IMR-90 (cell line): ENCODE data around the gene PKP4. TPM values are rescaled to one million over a fixed set of nuclear protein-coding genes. Genes with fewer than 3 reads are reported as not detected.

ENCODE experiments used
- ATAC-seq: fragments of 200-7000 bp; cut with Tn5 transposase; 2 replicates; pipeline ENCODE4 v1.9.1; 2020; ENCODE audit warnings: low read depth, mild to moderate bottlenecking, moderate library complexity
- BruUV-seq: library from RNA; stranded (reverse); fragments of 400-500 nt; replicated peaks from 2 replicates; lab custom pipeline; 2021; lab: Mats Ljungman, UMichigan
- CTCF ChIA-PET: fragments of 300-600 bp; formaldehyde crosslinking; extraction: SDS; loops from one replicate; lab custom pipeline; 2021; ENCODE audit warnings: antibody characterized with exemption; lab: Yijun Ruan, JAX
- POLR2A ChIA-PET: fragments of 300-600 bp; sonication (Branson Sonifier 250); formaldehyde crosslinking; loops from one replicate; lab custom pipeline; 2022; ENCODE audit warnings: antibody characterized with exemption; ENCODE audit not compliant: unreplicated experiment; lab: Charles Lee
- DNase-seq: peaks from one replicate; pipeline ENCODE4 v3.0.0; 2013
- H2AFZ ChIP-seq: replicated peaks from 2 replicates; pipeline ENCODE3; 2013; ENCODE audit warnings: low read length, mild to moderate bottlenecking; ENCODE audit not compliant: poor library complexity
- H2AK5ac ChIP-seq: 2 replicates; pipeline ENCODE4 v1.6.1; 2013; ENCODE audit warnings: low read depth, low read length, inconsistent platforms
- H2AK9ac ChIP-seq: replicated peaks from 2 replicates; pipeline ENCODE3; 2013; ENCODE audit warnings: mild to moderate bottlenecking, low read depth, low read length, moderate library complexity; ENCODE audit not compliant: poor library complexity
- H2BK120ac ChIP-seq: 2 replicates; pipeline ENCODE4 v1.6.1; 2013; ENCODE audit warnings: low read depth, low read length, inconsistent platforms
- H2BK15ac ChIP-seq: 3 replicates; pipeline ENCODE4 v1.6.1; 2013; ENCODE audit warnings: low read depth, low read length, inconsistent platforms
- H2BK20ac ChIP-seq: 2 replicates; pipeline ENCODE4 v1.6.1; 2013; ENCODE audit warnings: low read depth, mild to moderate bottlenecking, inconsistent platforms, low read length, moderate library complexity
- H2BK5ac ChIP-seq: 2 replicates; pipeline ENCODE4 v1.6.1; 2013; ENCODE audit warnings: mild to moderate bottlenecking, low read depth, low read length, inconsistent platforms; ENCODE audit not compliant: poor library complexity, severe bottlenecking
- H3K14ac ChIP-seq: replicated peaks from 2 replicates; pipeline ENCODE4 v1.6.1; 2013; ENCODE audit warnings: low read depth, low read length, inconsistent platforms
- H3K18ac ChIP-seq: 2 replicates; pipeline ENCODE4 v1.6.1; 2013; ENCODE audit warnings: low read depth, low read length, control low read depth
- H3K23ac ChIP-seq: 2 replicates; pipeline ENCODE4 v1.6.1; 2013; ENCODE audit warnings: low read depth, low read length, inconsistent platforms
- H3K27ac ChIP-seq: 2 replicates; pipeline ENCODE4 v1.5.1; 2013; ENCODE audit warnings: mild to moderate bottlenecking, control low read depth, low read length; ENCODE audit not compliant: insufficient read depth
- H3K27me3 ChIP-seq: 2 replicates; pipeline ENCODE4 v1.6.1; 2013; ENCODE audit warnings: low read length; ENCODE audit not compliant: control insufficient read depth, insufficient read depth
- H3K36me3 ChIP-seq: 2 replicates; pipeline ENCODE4 v1.6.1; 2013; ENCODE audit warnings: low read length, mixed read lengths; ENCODE audit not compliant: control insufficient read depth, insufficient read depth
- H3K4ac ChIP-seq: 2 replicates; pipeline ENCODE4 v1.6.1; 2013; ENCODE audit warnings: low read depth, low read length, inconsistent platforms
- H3K4me1 ChIP-seq: 2 replicates; pipeline ENCODE4 v1.6.1; 2013; ENCODE audit warnings: low read length, mixed read lengths; ENCODE audit not compliant: control insufficient read depth, insufficient read depth
- H3K4me2 ChIP-seq: 2 replicates; pipeline ENCODE4 v1.6.1; 2013; ENCODE audit warnings: low read depth, mild to moderate bottlenecking, control low read depth, low read length, moderate library complexity
- H3K4me3 ChIP-seq: 2 replicates; pipeline ENCODE4 v1.5.1; 2013; ENCODE audit warnings: low read depth, mild to moderate bottlenecking, control low read depth, low read length, moderate library complexity; ENCODE audit not compliant: insufficient read depth
- H3K56ac ChIP-seq: 2 replicates; pipeline ENCODE4 v1.6.1; 2013; ENCODE audit warnings: low read length, inconsistent platforms; ENCODE audit not compliant: insufficient read depth; ENCODE audit errors: extremely low read depth
- H3K79me1 ChIP-seq, 2 experiments: 2 replicates each; pipeline ENCODE4 v1.6.1; 2013; ENCODE audit warnings: low read length in 2 of 2, inconsistent platforms in 1 of 2, low read depth in 1 of 2
- H3K9ac ChIP-seq: 2 replicates; pipeline ENCODE4 v1.6.1; 2013; ENCODE audit warnings: low read depth, low read length, control low read depth
- H3K9me1 ChIP-seq: 2 replicates; pipeline ENCODE4 v1.6.1; 2013; ENCODE audit warnings: low read length, inconsistent platforms; ENCODE audit not compliant: insufficient read depth
- H3K9me3 ChIP-seq: 2 replicates; pipeline ENCODE4 v1.6.1; 2013; ENCODE audit warnings: low read length; ENCODE audit not compliant: control insufficient read depth, insufficient read depth
- H4K20me1 ChIP-seq: 2 replicates; pipeline ENCODE4 v1.6.1; 2013; ENCODE audit warnings: low read length, inconsistent platforms; ENCODE audit not compliant: insufficient read depth
- H4K5ac ChIP-seq: 2 replicates; pipeline ENCODE4 v1.6.1; 2013; ENCODE audit warnings: mild to moderate bottlenecking, low read depth, low read length, control low read depth
- H4K8ac ChIP-seq, 2 experiments: 2 replicates each; pipeline ENCODE4 v1.6.1; 2013; ENCODE audit warnings: low read depth in 2 of 2, low read length in 2 of 2, control low read depth in 1 of 2, inconsistent platforms in 1 of 2
- H4K91ac ChIP-seq: 2 replicates; pipeline ENCODE4 v1.6.1; 2013; ENCODE audit warnings: low read depth, low read length, inconsistent platforms; ENCODE audit not compliant: insufficient read depth
- BHLHE40 ChIP-seq: fragments of 150-350 bp; IDR thresholded peaks from 2 replicates; pipeline ENCODE4 v1.6.1; 2016; ENCODE audit warnings: mild to moderate bottlenecking, low read depth, low read length
- CHD1 ChIP-seq: IDR thresholded peaks from 2 replicates; pipeline ENCODE4 v1.6.1; 2012; ENCODE audit warnings: low read depth, low read length, improper control_type of control experiment
- CTCF ChIP-seq: conservative IDR thresholded peaks from 2 replicates; pipeline ENCODE4 v1.5.1; 2012; ENCODE audit warnings: mild to moderate bottlenecking, low read depth, low read length, improper control_type of control experiment
- NFE2L2 ChIP-seq: fragments of 150-350 bp; IDR thresholded peaks from 2 replicates; pipeline ENCODE4 v1.6.1; 2016; ENCODE audit warnings: low read depth, mild to moderate bottlenecking, low read length
- RFX5 ChIP-seq: IDR thresholded peaks from 2 replicates; pipeline ENCODE4 v1.8.0; 2012; ENCODE audit warnings: low read depth, mild to moderate bottlenecking, low read length, moderate library complexity
- SMC3 ChIP-seq: fragments of 150-350 bp; IDR thresholded peaks from 2 replicates; pipeline ENCODE4 v1.6.1; 2016; ENCODE audit warnings: low read depth, mild to moderate bottlenecking, antibody characterized with exemption, low read length, moderate library complexity
- dilution Hi-C: fragments of 300-500 bp; cut with HindIII; formaldehyde crosslinking; loops from one replicate; pipeline ENCODE4 v1.14.3; 2018; ENCODE audit warnings: low sequenced_read_pairs; ENCODE audit not compliant: unreplicated experiment
- in situ Hi-C: fragments of 300-500 bp; cut with MboI; formaldehyde crosslinking; loops from 3 replicates; pipeline ENCODE4 v1.14.3; 2019; ENCODE audit warnings: low sequenced_read_pairs, inconsistent platforms, mixed read lengths
- intact Hi-C: fragments of 100-400 bp; cut with micrococcal nuclease; formaldehyde crosslinking; loops from 2 replicates; pipeline ENCODE4 v1.10.0; 2022
- polyA plus RNA-seq, 3 experiments: library from polyadenylated mRNA; depleted of rRNA; stranded (reverse); fragments of >200 nt; gene quantifications; 2 replicates each; pipeline ENCODE4 v1.2.3, GENCODE V29; 2012; ENCODE audit warnings: low replicate concordance in 1 of 3
- total RNA-seq: library from RNA; depleted of rRNA; stranded (reverse); fragments of >200 nt; gene quantifications from 2 replicates; pipeline ENCODE4 v1.2.3, GENCODE V29; 2012

Gene PKP4
- total and polyA plus RNA-seq, 2 of the 4 experiments (the other 2 are of a cell fraction), result 20.1 to 37.8 TPM

GRCh38 chr2:158718196-158718585 is 261.4 kb downstream of the PKP4 start:
- in situ Hi-C loops (no loop called here), dilution Hi-C loops (no loop called here), intact Hi-C loops (no loop called here)
- ChIA-PET CTCF (no interaction called here), POLR2A (no interaction called here)
- H3K4me2 ChIP-seq, result no peak overlapping the region
- H4K20me1 ChIP-seq, result no peaks in the 10 kb centered on the region
- H3K27ac ChIP-seq, result no peak overlapping the region
- H2AK5ac ChIP-seq, result no peak overlapping the region
- H2BK20ac ChIP-seq, result no peak overlapping the region
- no peak overlapping the region for H2BK120ac ChIP-seq
- no peak for ATAC-seq
- H2AK9ac ChIP-seq, result no peak overlapping the region
- 0 out of 2 replicates have a peak, but pooled peaks cover 2% of the 10 kb centered on the region for H3K9me3 ChIP-seq
- H3K4me3 ChIP-seq, result no peak overlapping the region
- H3K9ac ChIP-seq, result no peak overlapping the region
- no peaks in the 10 kb centered on the region for H3K79me1 ChIP-seq
- no peak overlapping the region for H3K4ac ChIP-seq
- H3K4me1 ChIP-seq, result no peaks in the 10 kb centered on the region
- no peak for TF ChIP-seq CHD1
- TF ChIP-seq SMC3, result no peak
- no peak for TF ChIP-seq BHLHE40
- no peak for TF ChIP-seq NFE2L2
- TF ChIP-seq RFX5, result no peak
- no peak for TF ChIP-seq CTCF
- H4K91ac ChIP-seq, result no peak overlapping the region
- H4K8ac ChIP-seq, result no peak overlapping the region
- no peak overlapping the region for H3K18ac ChIP-seq
- no peak overlapping the region for H3K14ac ChIP-seq
- no peak for DNase-seq
- H4K5ac ChIP-seq, result no peak overlapping the region
- no peak overlapping the region for H2BK5ac ChIP-seq
- BruUV-seq, result no TSS peak
- no peak overlapping the region for H3K56ac ChIP-seq
- no peaks in the 10 kb centered on the region; the same call in none of the 2 replicates for H3K27me3 ChIP-seq
- no peak overlapping the region for H2AFZ ChIP-seq
- no peaks in the 10 kb centered on the region for H3K36me3 ChIP-seq
- no peak overlapping the region for H2BK15ac ChIP-seq
- no peaks in the 10 kb centered on the region for H3K9me1 ChIP-seq
- H3K23ac ChIP-seq, result no peak overlapping the region
